ENCODE results near the gene PTPN18.

DNA sequence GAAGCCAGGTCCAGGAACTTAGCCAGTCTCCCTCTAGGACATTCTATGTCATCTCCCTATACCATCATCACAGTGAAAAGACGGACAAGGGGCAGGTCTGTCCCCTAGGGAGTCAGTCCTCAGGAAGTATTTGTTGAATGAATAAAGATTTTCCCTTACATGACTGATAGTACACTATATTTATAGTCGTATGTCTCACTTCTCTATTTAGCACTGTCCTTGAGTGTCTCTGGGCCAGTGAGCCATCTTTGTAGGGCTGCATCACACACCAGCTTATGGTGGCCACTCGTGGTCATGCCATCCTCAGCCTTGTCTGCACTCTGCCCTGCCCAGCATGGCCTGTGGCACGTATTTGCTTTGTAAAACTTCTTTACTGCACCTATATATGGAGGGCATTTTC lies 25.8 kb downstream of the PTPN18 start:
- TF ChIP-seq, protein P1, sequence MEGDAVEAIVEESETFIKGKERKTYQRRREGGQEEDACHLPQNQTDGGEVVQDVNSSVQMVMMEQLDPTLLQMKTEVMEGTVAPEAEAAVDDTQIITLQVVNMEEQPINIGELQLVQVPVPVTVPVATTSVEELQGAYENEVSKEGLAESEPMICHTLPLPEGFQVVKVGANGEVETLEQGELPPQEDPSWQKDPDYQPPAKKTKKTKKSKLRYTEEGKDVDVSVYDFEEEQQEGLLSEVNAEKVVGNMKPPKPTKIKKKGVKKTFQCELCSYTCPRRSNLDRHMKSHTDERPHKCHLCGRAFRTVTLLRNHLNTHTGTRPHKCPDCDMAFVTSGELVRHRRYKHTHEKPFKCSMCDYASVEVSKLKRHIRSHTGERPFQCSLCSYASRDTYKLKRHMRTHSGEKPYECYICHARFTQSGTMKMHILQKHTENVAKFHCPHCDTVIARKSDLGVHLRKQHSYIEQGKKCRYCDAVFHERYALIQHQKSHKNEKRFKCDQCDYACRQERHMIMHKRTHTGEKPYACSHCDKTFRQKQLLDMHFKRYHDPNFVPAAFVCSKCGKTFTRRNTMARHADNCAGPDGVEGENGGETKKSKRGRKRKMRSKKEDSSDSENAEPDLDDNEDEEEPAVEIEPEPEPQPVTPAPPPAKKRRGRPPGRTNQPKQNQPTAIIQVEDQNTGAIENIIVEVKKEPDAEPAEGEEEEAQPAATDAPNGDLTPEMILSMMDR (IDR thresholded peaks at IDR 0.05) = no peak
- TF ChIP-seq POLR2A (IDR thresholded peaks at IDR 0.05) = no peak
